Prostate gland (tissue), 2 donors: ENCODE results near the gene HOXD9.

Experiments used
- POLR2A ChIP-seq: fragments of 450-650 bp; IDR thresholded peaks from one replicate; pipeline ENCODE4 v1.6.1; 2016; ENCODE audit warnings: antibody characterized with exemption, mild to moderate bottlenecking
- POLR2AphosphoS5 ChIP-seq: sonication (generic); formaldehyde crosslinking; IDR thresholded peaks from one replicate; pipeline ENCODE4 v1.6.1; 2017; ENCODE audit warnings: antibody characterized with exemption
- TF ChIP-seq, protein P1 (sequence below), 4 experiments: fragments of 200-600 bp in 2 of 4; fragments of 450-650 bp in 2 of 4; sonication (generic) in 2 of 4; IDR thresholded peaks; 1 replicate in 3 of 4; 2 replicates in 1 of 4; pipeline ENCODE4 v1.5.1; 2016 to 2019; ENCODE audit warnings: antibody characterized with exemption in 4 of 4, mild to moderate bottlenecking in 2 of 4, moderate library complexity in 2 of 4

DNA sequence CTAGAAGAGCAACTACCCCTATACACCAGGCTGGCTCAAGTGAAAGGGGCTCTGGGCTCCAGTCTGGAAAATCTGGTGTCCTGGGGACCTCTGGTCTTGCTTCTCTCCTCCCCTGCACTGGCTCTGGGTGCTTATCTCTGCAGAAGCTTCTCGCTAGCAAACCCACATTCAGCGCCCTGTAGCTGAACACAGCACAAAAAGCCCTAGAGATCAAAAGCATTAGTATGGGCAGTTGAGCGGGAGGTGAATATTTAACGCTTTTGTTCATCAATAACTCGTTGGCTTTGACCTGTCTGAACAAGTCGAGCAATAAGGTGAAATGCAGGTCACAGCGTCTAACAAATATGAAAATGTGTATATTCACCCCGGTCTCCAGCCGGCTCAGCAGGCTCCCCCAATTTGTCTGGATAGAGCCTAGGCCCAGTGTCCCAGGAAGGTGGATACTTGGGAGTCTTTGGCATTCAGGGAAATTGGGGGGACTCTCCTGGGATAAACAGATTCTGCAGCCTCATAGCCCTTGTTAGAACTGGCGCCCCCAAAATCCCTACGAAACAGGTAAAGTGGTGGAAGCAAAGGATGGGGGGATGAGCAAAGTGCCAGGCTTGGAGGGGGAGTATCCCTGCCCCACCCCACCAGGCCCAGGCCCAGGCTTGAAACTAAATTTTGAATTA is 26.4 kb downstream of the HOXD9 start:
- TF ChIP-seq, protein P1, sequence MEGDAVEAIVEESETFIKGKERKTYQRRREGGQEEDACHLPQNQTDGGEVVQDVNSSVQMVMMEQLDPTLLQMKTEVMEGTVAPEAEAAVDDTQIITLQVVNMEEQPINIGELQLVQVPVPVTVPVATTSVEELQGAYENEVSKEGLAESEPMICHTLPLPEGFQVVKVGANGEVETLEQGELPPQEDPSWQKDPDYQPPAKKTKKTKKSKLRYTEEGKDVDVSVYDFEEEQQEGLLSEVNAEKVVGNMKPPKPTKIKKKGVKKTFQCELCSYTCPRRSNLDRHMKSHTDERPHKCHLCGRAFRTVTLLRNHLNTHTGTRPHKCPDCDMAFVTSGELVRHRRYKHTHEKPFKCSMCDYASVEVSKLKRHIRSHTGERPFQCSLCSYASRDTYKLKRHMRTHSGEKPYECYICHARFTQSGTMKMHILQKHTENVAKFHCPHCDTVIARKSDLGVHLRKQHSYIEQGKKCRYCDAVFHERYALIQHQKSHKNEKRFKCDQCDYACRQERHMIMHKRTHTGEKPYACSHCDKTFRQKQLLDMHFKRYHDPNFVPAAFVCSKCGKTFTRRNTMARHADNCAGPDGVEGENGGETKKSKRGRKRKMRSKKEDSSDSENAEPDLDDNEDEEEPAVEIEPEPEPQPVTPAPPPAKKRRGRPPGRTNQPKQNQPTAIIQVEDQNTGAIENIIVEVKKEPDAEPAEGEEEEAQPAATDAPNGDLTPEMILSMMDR (IDR thresholded peaks at IDR 0.05), result no peak
- no peak for TF ChIP-seq POLR2AphosphoS5
- TF ChIP-seq POLR2A, result no peak
